Activated CD8-positive, alpha-beta T cell treated with anti-CD3 and anti-CD28 coated beads for 36 hours (primary cell): ENCODE measurements around the gene OPCML. TPM values are rescaled to one million over a fixed set of nuclear protein-coding genes. Genes with fewer than 3 reads are reported as not detected.

Experiments
- ATAC-seq: fragments of 200-7000 bp; cut with Tn5 transposase; one replicate; pipeline ENCODE4 v1.10.0; 2021; ENCODE audit warnings: mild to moderate bottlenecking, moderate library complexity
- CTCF ChIA-PET: fragments of 350-600 bp; sonication (Branson Sonifier 250); formaldehyde crosslinking; loops from one replicate; lab custom pipeline; 2021; ENCODE audit warnings: antibody characterized with exemption; lab: Charles Lee
- POLR2A ChIA-PET: fragments of 350-600 bp; sonication (Branson Sonifier 250); formaldehyde crosslinking; loops from one replicate; lab custom pipeline; 2021; ENCODE audit warnings: antibody characterized with exemption; lab: Charles Lee
- DNase-seq: peaks from one replicate; pipeline ENCODE4 v3.0.0-alpha.2; 2020
- H3K27ac Mint-ChIP-seq: one replicate; pipeline ENCODE4 v1.8.0; 2021; ENCODE audit warnings: mild to moderate bottlenecking, mixed read lengths
- H3K27me3 Mint-ChIP-seq: one replicate; pipeline ENCODE4 v1.8.0; 2021; ENCODE audit warnings: mixed read lengths
- H3K36me3 Mint-ChIP-seq: one replicate; pipeline ENCODE4 v1.8.0; 2021; ENCODE audit warnings: low read depth, mixed read lengths
- H3K4me1 Mint-ChIP-seq: one replicate; pipeline ENCODE4 v1.8.0; 2021; ENCODE audit warnings: low read depth, mixed read lengths
- H3K4me3 Mint-ChIP-seq: one replicate; pipeline ENCODE4 v1.8.0; 2021; ENCODE audit warnings: mild to moderate bottlenecking, moderate library complexity, mixed read lengths
- H3K9me3 Mint-ChIP-seq: one replicate; pipeline ENCODE4 v1.8.0; 2021; ENCODE audit warnings: mixed read lengths
- CTCF ChIP-seq: fragments of 200-600 bp; IDR thresholded peaks from one replicate; pipeline ENCODE4 v1.8.0; 2022; ENCODE audit warnings: antibody characterized with exemption, mild to moderate bottlenecking
- intact Hi-C: fragments of 100-400 bp; cut with micrococcal nuclease; formaldehyde crosslinking; loops from one replicate; pipeline ENCODE4 v1.10.0; 2022
- total RNA-seq, 2 experiments: library from RNA; stranded (reverse); gene quantifications; one replicate each; pipeline ENCODE4 v1.2.3, GENCODE V29; 2021

Gene OPCML
- total RNA-seq, 2 experiments from 2014 or later: not detected

DNA sequence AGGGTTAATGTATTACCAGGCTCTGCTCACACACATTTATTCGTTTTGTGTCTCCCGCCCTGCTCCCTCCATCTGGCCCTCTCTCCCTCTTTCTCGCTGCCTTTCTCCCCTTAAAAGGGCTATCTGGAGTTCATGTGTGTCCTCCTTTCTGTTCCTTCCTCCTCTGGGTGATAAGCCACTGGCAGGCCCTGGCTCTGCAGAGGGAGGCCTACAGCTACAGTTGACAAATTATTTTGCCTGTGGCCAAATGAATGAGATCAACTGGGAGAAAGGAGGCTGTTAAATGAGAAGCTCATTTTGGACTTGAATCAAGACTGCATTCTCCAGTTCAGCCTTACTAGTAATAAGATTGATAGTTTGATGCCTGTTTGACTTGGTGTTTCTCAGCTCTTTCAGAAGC is 17.5 kb upstream of the OPCML start:
- ATAC-seq (no peak), DNase-seq (no peak)
- no peak for TF ChIP-seq CTCF
- no peak overlapping the region for H3K27ac Mint-ChIP-seq
- POLR2A ChIA-PET: no interaction called here
- no peaks in the 10 kb centered on the region for H3K27me3 Mint-ChIP-seq
- no peaks in the 10 kb centered on the region for H3K36me3 Mint-ChIP-seq
- intact Hi-C loops: no loop called here
- H3K4me1 Mint-ChIP-seq: no peaks in the 10 kb centered on the region
- H3K9me3 Mint-ChIP-seq: no peaks in the 10 kb centered on the region
- CTCF ChIA-PET: no interaction called here
- no peak overlapping the region for H3K4me3 Mint-ChIP-seq

DNA sequence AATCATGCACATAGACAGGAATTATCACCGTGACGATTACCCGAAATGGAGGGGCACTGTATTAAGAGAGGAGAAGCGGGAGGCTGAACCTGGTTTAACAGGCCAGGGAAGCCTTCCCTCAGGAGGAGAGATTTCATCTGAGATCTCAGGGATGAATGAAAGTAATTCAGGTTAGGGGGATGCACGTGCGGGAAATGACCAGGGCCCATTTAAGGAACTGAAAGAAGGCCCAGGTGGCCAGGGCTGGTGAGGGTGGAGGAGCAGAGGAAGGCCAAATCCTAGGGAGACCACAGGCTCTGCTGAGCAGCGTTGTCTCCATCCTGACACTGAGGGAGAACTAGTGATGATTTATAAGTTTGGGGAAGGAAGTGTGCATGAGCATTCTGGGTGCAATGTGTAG is 16.3 kb upstream of the OPCML start:
- POLR2A ChIA-PET: no interaction called here
- Mint-ChIP-seq H3K27me3 (no peaks in the 10 kb centered on the region), H3K36me3 (no peaks in the 10 kb centered on the region), H3K27ac (no peak overlapping the region), H3K9me3 (no peaks in the 10 kb centered on the region), H3K4me3 (no peak overlapping the region), H3K4me1 (no peaks in the 10 kb centered on the region)
- intact Hi-C loops: no loop called here
- CTCF ChIA-PET: no interaction called here
- ATAC-seq: no peak
- DNase-seq: no peak
- TF ChIP-seq CTCF: no peak

GRCh38 chr11:133547808-133548494 is 15.7 kb upstream of the OPCML start:
- intact Hi-C loops: no loop called here
- no peaks in the 10 kb centered on the region for H3K4me1 Mint-ChIP-seq
- DNase-seq: no peak
- CTCF ChIA-PET: no interaction called here
- H3K27ac Mint-ChIP-seq: no peak overlapping the region
- no peak for TF ChIP-seq CTCF
- no peak for ATAC-seq
- POLR2A ChIA-PET: no interaction called here
- H3K36me3 Mint-ChIP-seq: no peaks in the 10 kb centered on the region
- H3K27me3 Mint-ChIP-seq: no peaks in the 10 kb centered on the region
- no peak overlapping the region for H3K4me3 Mint-ChIP-seq
- H3K9me3 Mint-ChIP-seq: no peaks in the 10 kb centered on the region

GRCh38 chr11:133545199-133545803 is 13.0 kb upstream of the OPCML start:
- CTCF ChIA-PET: no interaction called here
- no peak for DNase-seq
- H3K4me1 Mint-ChIP-seq: no peaks in the 10 kb centered on the region
- H3K9me3 Mint-ChIP-seq: no peaks in the 10 kb centered on the region
- ATAC-seq: no peak
- H3K4me3 Mint-ChIP-seq: no peak overlapping the region
- intact Hi-C loops: no loop called here
- no peaks in the 10 kb centered on the region for H3K27me3 Mint-ChIP-seq
- H3K27ac Mint-ChIP-seq: no peak overlapping the region
- POLR2A ChIA-PET: no interaction called here
- TF ChIP-seq CTCF: no peak
- H3K36me3 Mint-ChIP-seq: no peaks in the 10 kb centered on the region

GRCh38 chr11:133541720-133542095 is 9.4 kb upstream of the OPCML start:
- no peak for ATAC-seq
- no peaks in the 10 kb centered on the region for H3K36me3 Mint-ChIP-seq
- no peak overlapping the region for H3K27ac Mint-ChIP-seq
- H3K27me3 Mint-ChIP-seq: no peaks in the 10 kb centered on the region
- CTCF ChIA-PET: no interaction called here
- H3K4me1 Mint-ChIP-seq: no peaks in the 10 kb centered on the region
- no peak for TF ChIP-seq CTCF
- peaks cover 2% of the 10 kb centered on the region for H3K9me3 Mint-ChIP-seq
- DNase-seq: no peak
- POLR2A ChIA-PET: no interaction called here
- intact Hi-C loops: no loop called here
- no peak overlapping the region for H3K4me3 Mint-ChIP-seq
